K562 (cell line): Measurements from ENCODE around the gene DUSP19. TPM values are rescaled to one million over a fixed set of nuclear protein-coding genes. Genes with fewer than 3 reads are reported as not detected.

Experiments
- BACH1 ChIP-seq: fragments of 200-800 bp; sonication (Bioruptor generic); IDR thresholded peaks from 2 replicates; pipeline ENCODE4 v1.6.1; 2016; ENCODE audit warnings: missing genetic modification characterization, missing compliant biosample characterization
- CBX2 ChIP-seq: fragments of 200-600 bp; sonication (generic); IDR thresholded peaks from one replicate; pipeline ENCODE4 v1.6.1; 2012; ENCODE audit warnings: mild to moderate bottlenecking, low read length, inconsistent platforms; ENCODE audit not compliant: insufficient read depth, poor library complexity, severe bottlenecking
- CHD2 ChIP-seq: IDR thresholded peaks from 2 replicates; pipeline ENCODE4 v1.6.1; 2011; ENCODE audit warnings: low read depth, low read length
- CHD4 ChIP-seq: fragments of 200-600 bp; sonication (generic); IDR thresholded peaks from 3 replicates; pipeline ENCODE4 v1.6.1; 2012; ENCODE audit warnings: low read depth, mild to moderate bottlenecking, mixed read lengths, low read length, inconsistent platforms; ENCODE audit not compliant: insufficient read depth, insufficient replicate concordance, poor library complexity, severe bottlenecking
- CSDE1 ChIP-seq, 2 experiments: fragments of 450-650 bp; IDR thresholded peaks; 2 replicates each; pipeline ENCODE4 v1.6.1; 2016; ENCODE audit warnings: mild to moderate bottlenecking in 1 of 2
- CTBP1 ChIP-seq: fragments of 450-650 bp; IDR thresholded peaks from 2 replicates; pipeline ENCODE4 v1.6.1; 2016; ENCODE audit warnings: borderline replicate concordance
- HNRNPLL ChIP-seq: fragments of 200-400 bp; formaldehyde crosslinking; IDR thresholded peaks from 2 replicates; pipeline ENCODE4 v1.6.1; 2017; ENCODE audit warnings: low read length, low read depth, mild to moderate bottlenecking; ENCODE audit not compliant: poor library complexity, severe bottlenecking
- MAFG ChIP-seq: fragments of 450-650 bp; conservative IDR thresholded peaks from 2 replicates; pipeline ENCODE4 v1.6.1; 2016; ENCODE audit warnings: missing genetic modification characterization, missing compliant biosample characterization
- MECOM ChIP-seq: fragments of 250-450 bp; sonication (Bioruptor Pico); IDR thresholded peaks from 2 replicates; pipeline ENCODE4 v1.8.0; 2022; ENCODE audit warnings: inconsistent platforms
- NR3C1 ChIP-seq: sonication (generic); formaldehyde crosslinking; IDR thresholded peaks from 2 replicates; pipeline ENCODE4 v1.8.1; 2022; ENCODE audit warnings: missing genetic modification reagents
- RBFOX2 ChIP-seq: fragments of 200-400 bp; formaldehyde crosslinking; IDR thresholded peaks from 2 replicates; pipeline ENCODE4 v1.6.1; 2017; ENCODE audit warnings: low read depth, mild to moderate bottlenecking, low read length, moderate library complexity
- TEAD4 ChIP-seq, 2 experiments: sonication (generic) in 1 of 2; formaldehyde crosslinking in 1 of 2; IDR thresholded peaks; 2 replicates each; pipeline versions ENCODE4 v1.6.1 to v1.8.0; 2012 to 2022; ENCODE audit warnings: borderline replicate concordance in 1 of 2, inconsistent platforms in 1 of 2, low read length in 1 of 2, mild to moderate bottlenecking in 1 of 2, missing genetic modification reagents in 1 of 2
- TGIF2 ChIP-seq: sonication (generic); formaldehyde crosslinking; IDR thresholded peaks from 2 replicates; pipeline ENCODE4 v1.8.1; 2022; ENCODE audit warnings: mild to moderate bottlenecking, missing genetic modification reagents, moderate library complexity
- ZSCAN29 ChIP-seq: fragments of 450-650 bp; IDR thresholded peaks from 2 replicates; pipeline ENCODE4 v1.6.1; 2017
- polyA plus RNA-seq, 8 experiments: library from polyadenylated mRNA; depleted of rRNA in 4 of 8; stranded (reverse) in 5 of 8; unstranded in 3 of 8; fragments of >200 nt; fragmentation: Nextera tagmentation in 2 of 8; fragmentation: Illumina TruSeq in 1 of 8; extraction: Ambion mirVana in 2 of 8; extraction: Trizol in 1 of 8; gene quantifications; 2 replicates each; pipeline versions ENCODE4 v1.2.1 to v1.2.3, GENCODE V29; 2011 to 2014; ENCODE audit warnings: inconsistent platforms in 1 of 8, missing spikeins in 1 of 8
- total RNA-seq, 7 experiments: library from RNA; depleted of rRNA in 6 of 7; stranded (reverse); fragments of >200 nt in 6 of 7; fragmentation: Illumina TruSeq in 2 of 7; extraction: Trizol in 2 of 7; gene quantifications; 2 replicates each; pipeline versions ENCODE4 v1.2.1 to v1.2.3, GENCODE V29; 2011 to 2021; ENCODE audit warnings: low replicate concordance in 1 of 7
- TF ChIP-seq, protein P1 (sequence below): fragments of 450-650 bp; IDR thresholded peaks from 2 replicates; pipeline ENCODE4 v1.6.1; 2016; ENCODE audit warnings: mild to moderate bottlenecking, moderate library complexity

The DUSP19 gene
- total and polyA plus RNA-seq, 9 of the 15 experiments (the other 6 are each of a cell fraction or from before 2014, with no cell fraction given) = 1.6 to 6.3 (median 3.1) TPM

DNA sequence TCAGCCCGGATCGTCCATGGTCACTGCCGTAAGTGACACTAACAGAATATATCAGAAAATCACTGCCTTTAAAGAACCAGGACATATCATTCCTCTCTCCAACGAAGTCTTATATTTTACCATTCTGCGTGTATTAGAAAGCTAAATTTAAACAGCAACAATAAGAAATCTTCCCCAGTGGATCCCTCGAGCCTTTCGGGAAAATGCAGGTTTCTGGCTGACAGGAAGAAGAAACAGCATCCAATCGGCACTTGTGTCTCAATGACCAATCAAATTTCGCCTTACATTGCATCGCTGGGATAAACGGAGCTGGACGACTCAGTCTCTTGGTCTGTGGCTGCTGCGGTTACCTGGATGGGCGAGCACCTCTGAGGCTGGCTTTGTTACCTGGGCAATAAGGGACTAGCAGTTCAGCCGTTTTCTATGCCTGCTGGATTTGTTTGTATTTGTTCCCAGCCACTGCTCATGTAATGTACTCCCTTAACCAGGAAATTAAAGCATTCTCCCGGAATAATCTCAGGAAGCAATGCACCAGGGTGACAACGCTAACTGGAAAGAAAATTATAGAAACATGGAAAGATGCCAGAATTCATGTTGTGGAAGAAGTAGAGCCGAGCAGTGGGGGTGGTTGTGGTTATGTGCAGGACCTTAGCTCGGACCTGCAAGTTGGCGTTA lies at the start of gene DUSP19 (continued):
- peak; percentile 45 for TF ChIP-seq MAFG (tag)
- peak; percentile 56 for TF ChIP-seq TEAD4 (IDR thresholded peaks at IDR 0.05; ENCODE audit: low read length)
- no peak for TF ChIP-seq TEAD4 (CRISPR knock-in tag; IDR thresholded peaks at IDR 0.05; ENCODE audit: borderline replicate concordance)
- peak; percentile 73 for TF ChIP-seq RBFOX2
- TF ChIP-seq CHD4 = no peak
- no peak for TF ChIP-seq ZSCAN29
- TF ChIP-seq CBX2 = no peak
- peak; percentile 98 for TF ChIP-seq CTBP1
- no peak for TF ChIP-seq TGIF2 (CRISPR knock-in tag)
- no peak for TF ChIP-seq BACH1 (tag)
- TF ChIP-seq NR3C1 (CRISPR knock-in tag) = no peak
- TF ChIP-seq, protein P1, sequence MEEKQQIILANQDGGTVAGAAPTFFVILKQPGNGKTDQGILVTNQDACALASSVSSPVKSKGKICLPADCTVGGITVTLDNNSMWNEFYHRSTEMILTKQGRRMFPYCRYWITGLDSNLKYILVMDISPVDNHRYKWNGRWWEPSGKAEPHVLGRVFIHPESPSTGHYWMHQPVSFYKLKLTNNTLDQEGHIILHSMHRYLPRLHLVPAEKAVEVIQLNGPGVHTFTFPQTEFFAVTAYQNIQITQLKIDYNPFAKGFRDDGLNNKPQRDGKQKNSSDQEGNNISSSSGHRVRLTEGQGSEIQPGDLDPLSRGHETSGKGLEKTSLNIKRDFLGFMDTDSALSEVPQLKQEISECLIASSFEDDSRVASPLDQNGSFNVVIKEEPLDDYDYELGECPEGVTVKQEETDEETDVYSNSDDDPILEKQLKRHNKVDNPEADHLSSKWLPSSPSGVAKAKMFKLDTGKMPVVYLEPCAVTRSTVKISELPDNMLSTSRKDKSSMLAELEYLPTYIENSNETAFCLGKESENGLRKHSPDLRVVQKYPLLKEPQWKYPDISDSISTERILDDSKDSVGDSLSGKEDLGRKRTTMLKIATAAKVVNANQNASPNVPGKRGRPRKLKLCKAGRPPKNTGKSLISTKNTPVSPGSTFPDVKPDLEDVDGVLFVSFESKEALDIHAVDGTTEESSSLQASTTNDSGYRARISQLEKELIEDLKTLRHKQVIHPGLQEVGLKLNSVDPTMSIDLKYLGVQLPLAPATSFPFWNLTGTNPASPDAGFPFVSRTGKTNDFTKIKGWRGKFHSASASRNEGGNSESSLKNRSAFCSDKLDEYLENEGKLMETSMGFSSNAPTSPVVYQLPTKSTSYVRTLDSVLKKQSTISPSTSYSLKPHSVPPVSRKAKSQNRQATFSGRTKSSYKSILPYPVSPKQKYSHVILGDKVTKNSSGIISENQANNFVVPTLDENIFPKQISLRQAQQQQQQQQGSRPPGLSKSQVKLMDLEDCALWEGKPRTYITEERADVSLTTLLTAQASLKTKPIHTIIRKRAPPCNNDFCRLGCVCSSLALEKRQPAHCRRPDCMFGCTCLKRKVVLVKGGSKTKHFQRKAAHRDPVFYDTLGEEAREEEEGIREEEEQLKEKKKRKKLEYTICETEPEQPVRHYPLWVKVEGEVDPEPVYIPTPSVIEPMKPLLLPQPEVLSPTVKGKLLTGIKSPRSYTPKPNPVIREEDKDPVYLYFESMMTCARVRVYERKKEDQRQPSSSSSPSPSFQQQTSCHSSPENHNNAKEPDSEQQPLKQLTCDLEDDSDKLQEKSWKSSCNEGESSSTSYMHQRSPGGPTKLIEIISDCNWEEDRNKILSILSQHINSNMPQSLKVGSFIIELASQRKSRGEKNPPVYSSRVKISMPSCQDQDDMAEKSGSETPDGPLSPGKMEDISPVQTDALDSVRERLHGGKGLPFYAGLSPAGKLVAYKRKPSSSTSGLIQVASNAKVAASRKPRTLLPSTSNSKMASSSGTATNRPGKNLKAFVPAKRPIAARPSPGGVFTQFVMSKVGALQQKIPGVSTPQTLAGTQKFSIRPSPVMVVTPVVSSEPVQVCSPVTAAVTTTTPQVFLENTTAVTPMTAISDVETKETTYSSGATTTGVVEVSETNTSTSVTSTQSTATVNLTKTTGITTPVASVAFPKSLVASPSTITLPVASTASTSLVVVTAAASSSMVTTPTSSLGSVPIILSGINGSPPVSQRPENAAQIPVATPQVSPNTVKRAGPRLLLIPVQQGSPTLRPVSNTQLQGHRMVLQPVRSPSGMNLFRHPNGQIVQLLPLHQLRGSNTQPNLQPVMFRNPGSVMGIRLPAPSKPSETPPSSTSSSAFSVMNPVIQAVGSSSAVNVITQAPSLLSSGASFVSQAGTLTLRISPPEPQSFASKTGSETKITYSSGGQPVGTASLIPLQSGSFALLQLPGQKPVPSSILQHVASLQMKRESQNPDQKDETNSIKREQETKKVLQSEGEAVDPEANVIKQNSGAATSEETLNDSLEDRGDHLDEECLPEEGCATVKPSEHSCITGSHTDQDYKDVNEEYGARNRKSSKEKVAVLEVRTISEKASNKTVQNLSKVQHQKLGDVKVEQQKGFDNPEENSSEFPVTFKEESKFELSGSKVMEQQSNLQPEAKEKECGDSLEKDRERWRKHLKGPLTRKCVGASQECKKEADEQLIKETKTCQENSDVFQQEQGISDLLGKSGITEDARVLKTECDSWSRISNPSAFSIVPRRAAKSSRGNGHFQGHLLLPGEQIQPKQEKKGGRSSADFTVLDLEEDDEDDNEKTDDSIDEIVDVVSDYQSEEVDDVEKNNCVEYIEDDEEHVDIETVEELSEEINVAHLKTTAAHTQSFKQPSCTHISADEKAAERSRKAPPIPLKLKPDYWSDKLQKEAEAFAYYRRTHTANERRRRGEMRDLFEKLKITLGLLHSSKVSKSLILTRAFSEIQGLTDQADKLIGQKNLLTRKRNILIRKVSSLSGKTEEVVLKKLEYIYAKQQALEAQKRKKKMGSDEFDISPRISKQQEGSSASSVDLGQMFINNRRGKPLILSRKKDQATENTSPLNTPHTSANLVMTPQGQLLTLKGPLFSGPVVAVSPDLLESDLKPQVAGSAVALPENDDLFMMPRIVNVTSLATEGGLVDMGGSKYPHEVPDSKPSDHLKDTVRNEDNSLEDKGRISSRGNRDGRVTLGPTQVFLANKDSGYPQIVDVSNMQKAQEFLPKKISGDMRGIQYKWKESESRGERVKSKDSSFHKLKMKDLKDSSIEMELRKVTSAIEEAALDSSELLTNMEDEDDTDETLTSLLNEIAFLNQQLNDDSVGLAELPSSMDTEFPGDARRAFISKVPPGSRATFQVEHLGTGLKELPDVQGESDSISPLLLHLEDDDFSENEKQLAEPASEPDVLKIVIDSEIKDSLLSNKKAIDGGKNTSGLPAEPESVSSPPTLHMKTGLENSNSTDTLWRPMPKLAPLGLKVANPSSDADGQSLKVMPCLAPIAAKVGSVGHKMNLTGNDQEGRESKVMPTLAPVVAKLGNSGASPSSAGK = peak; percentile 79
- no peak for TF ChIP-seq MECOM (CRISPR knock-in tag)
- TF ChIP-seq HNRNPLL = peak; percentile 25
- 0 out of 4 replicates have a peak, but pooled peaks of 1 of the 2 experiments have one; percentile 38 for TF ChIP-seq CSDE1 (IDR thresholded peaks at IDR 0.05)
- no peak; the same call in 1 of the 2 replicates for TF ChIP-seq CHD2
